ENCODE results near the gene SLC16A13. TPM values are rescaled to one million over a fixed set of nuclear protein-coding genes. Genes with fewer than 3 reads are reported as not detected.

SLC16A13 gene
- total RNA-seq, 1 donor from 2014 or later = 12.4 TPM

- no peaks in the 10 kb centered on the region for H3K27me3 Mint-ChIP-seq
- DNase-seq = no peak
- peaks cover 6% of the 10 kb centered on the region for H3K9me3 Mint-ChIP-seq
- intact Hi-C loops (cut with micrococcal nuclease) = no loop called here
- peaks cover 47% of the 10 kb centered on the region for H3K4me1 Mint-ChIP-seq
- H3K27ac Mint-ChIP-seq = peak overlapping the region; percentile 89
- H3K36me3 Mint-ChIP-seq (ENCODE audit: low read depth) = peaks cover 9% of the 10 kb centered on the region
- H3K4me3 Mint-ChIP-seq = peak overlapping the region; percentile 81
These were observed 6.7 kb upstream of the SLC16A13 start for GRCh38 chr17:7029096-7029495.

GRCh38 chr17:7029659-7030058, 6.2 kb upstream of the SLC16A13 start:
- intact Hi-C loops (cut with micrococcal nuclease) = no loop called here
- Mint-ChIP-seq H3K9me3 (peaks cover 6% of the 10 kb centered on the region), H3K4me1 (peaks cover 46% of the 10 kb centered on the region), H3K27ac (peak overlapping the region; percentile 89), H3K36me3 (ENCODE audit: low read depth) (peaks cover 9% of the 10 kb centered on the region), H3K27me3 (no peaks in the 10 kb centered on the region), H3K4me3 (peak overlapping the region; percentile 81)
- DNase-seq = peak; percentile 83

- peaks cover 57% of the 10 kb centered on the region for H3K4me1 Mint-ChIP-seq
- DNase-seq = peak; percentile 85
These were observed 742 bp upstream of the SLC16A13 start for GRCh38 chr17:7034955-7035590.

GRCh38 chr17:7038025-7038862, 2.4 kb downstream of the SLC16A13 start:
- no peak for DNase-seq
- Mint-ChIP-seq H3K36me3 (ENCODE audit: low read depth) (peaks cover 5% of the 10 kb centered on the region), H3K9me3 (no peaks in the 10 kb centered on the region), H3K4me3 (peak overlapping the region; percentile 49), H3K27me3 (peaks cover 7% of the 10 kb centered on the region), H3K4me1 (peaks cover 37% of the 10 kb centered on the region), H3K27ac (no peak overlapping the region)
- intact Hi-C loops (cut with micrococcal nuclease) = loop anchor here (5.0 kb wide), 1 partner anchor 269 kb away; the partner anchor contains the start of gene EIF5A

More at GRCh38 chr17:7034955-7035590, 742 bp upstream of the SLC16A13 start:
- Mint-ChIP-seq H3K9me3 (no peaks in the 10 kb centered on the region), H3K27ac (peak overlapping the region; percentile 99), H3K4me3 (peak overlapping the region; percentile 98), H3K27me3 (no peaks in the 10 kb centered on the region), H3K36me3 (ENCODE audit: low read depth) (peaks cover 8% of the 10 kb centered on the region)
- intact Hi-C loops (cut with micrococcal nuclease) = loop anchor here (1.0 to 5.0 kb wide), 3 partner anchors 12 to 272 kb away; partner anchors contain the start of genes BCL6B and EIF5A

GRCh38 chr17:7039832-7040231, 4.0 kb downstream of the SLC16A13 start:
- H3K27me3 Mint-ChIP-seq = peaks cover 12% of the 10 kb centered on the region
- intact Hi-C loops (cut with micrococcal nuclease) = loop anchor here (5.0 kb wide), 1 partner anchor 267 kb away; the partner anchor contains the start of gene EIF5A

GRCh38 chr17:7041607-7042500, 6.0 kb downstream of the SLC16A13 start:
- H3K27ac Mint-ChIP-seq = peak overlapping the region; percentile 37
- H3K4me3 Mint-ChIP-seq = peak overlapping the region; percentile 69
- intact Hi-C loops (cut with micrococcal nuclease) = no loop called here
- no peak for DNase-seq
- H3K36me3 Mint-ChIP-seq (ENCODE audit: low read depth) = peaks cover 5% of the 10 kb centered on the region
- peaks cover 15% of the 10 kb centered on the region for H3K27me3 Mint-ChIP-seq
- no peaks in the 10 kb centered on the region for H3K9me3 Mint-ChIP-seq
- H3K4me1 Mint-ChIP-seq = peaks cover 30% of the 10 kb centered on the region

More at GRCh38 chr17:7039832-7040231, 4.0 kb downstream of the SLC16A13 start:
- H3K4me3 Mint-ChIP-seq = no peak overlapping the region
- H3K36me3 Mint-ChIP-seq (ENCODE audit: low read depth) = peaks cover 5% of the 10 kb centered on the region
- H3K9me3 Mint-ChIP-seq = no peaks in the 10 kb centered on the region
- peaks cover 33% of the 10 kb centered on the region for H3K4me1 Mint-ChIP-seq
- DNase-seq = peak; percentile 56
- H3K27ac Mint-ChIP-seq = peak overlapping the region; percentile 65

GRCh38 chr17:7042501-7043181, 6.8 kb downstream of the SLC16A13 start:
- peaks cover 5% of the 10 kb centered on the region for H3K36me3 Mint-ChIP-seq (ENCODE audit: low read depth)
- peak; percentile 77 for DNase-seq
- peaks cover 34% of the 10 kb centered on the region for H3K4me1 Mint-ChIP-seq
- peak overlapping the region; percentile 69 for H3K4me3 Mint-ChIP-seq
- intact Hi-C loops (cut with micrococcal nuclease) = no loop called here
- peaks cover 15% of the 10 kb centered on the region for H3K27me3 Mint-ChIP-seq
- H3K27ac Mint-ChIP-seq = peak overlapping the region; percentile 37
- no peaks in the 10 kb centered on the region for H3K9me3 Mint-ChIP-seq

- intact Hi-C loops (cut with micrococcal nuclease) = no loop called here
- H3K27me3 Mint-ChIP-seq = peaks cover 15% of the 10 kb centered on the region
- peak overlapping the region; percentile 69 for H3K4me3 Mint-ChIP-seq
- H3K36me3 Mint-ChIP-seq (ENCODE audit: low read depth) = peaks cover 5% of the 10 kb centered on the region
- H3K9me3 Mint-ChIP-seq = no peaks in the 10 kb centered on the region
- H3K27ac Mint-ChIP-seq = peak overlapping the region; percentile 15
- no peak for DNase-seq
- peaks cover 34% of the 10 kb centered on the region for H3K4me1 Mint-ChIP-seq
These were observed 7.3 kb downstream of the SLC16A13 start for GRCh38 chr17:7043182-7043496.

- H3K4me3 Mint-ChIP-seq = peak within 1 kb of the TSS; percentile 69
- peak; percentile 71 for DNase-seq
- peaks cover 15% of the 10 kb centered on the region for H3K27me3 Mint-ChIP-seq
- H3K27ac Mint-ChIP-seq = peak within 1 kb of the TSS; percentile 15
- no peaks in the 10 kb centered on the region for H3K9me3 Mint-ChIP-seq
- peaks cover 29% of the 10 kb centered on the region for H3K4me1 Mint-ChIP-seq
- H3K36me3 Mint-ChIP-seq (ENCODE audit: low read depth) = peaks cover 5% of the 10 kb centered on the region
- intact Hi-C loops (cut with micrococcal nuclease) = loop anchor here (2.0 kb wide), 1 partner anchor 393 kb away; no protein-coding TSS in a partner anchor
These were observed 7.8 kb downstream of the SLC16A13 start, which contains the start of gene SLC16A11 for GRCh38 chr17:7043497-7044198. SLC16A11 (minus strand) TSS chr17:7044092; CDS start chr17:7043513, 579 bp downstream.

GRCh38 chr17:7045492-7046126, 9.8 kb downstream of the SLC16A13 start:
- peak overlapping the region; percentile 73 for H3K4me3 Mint-ChIP-seq
- H3K27ac Mint-ChIP-seq = no peak overlapping the region
- no peaks in the 10 kb centered on the region for H3K9me3 Mint-ChIP-seq
- DNase-seq = peak; percentile 87
- H3K4me1 Mint-ChIP-seq = peaks cover 20% of the 10 kb centered on the region
- H3K27me3 Mint-ChIP-seq = peaks cover 15% of the 10 kb centered on the region
- no peaks in the 10 kb centered on the region for H3K36me3 Mint-ChIP-seq (ENCODE audit: low read depth)
- intact Hi-C loops (cut with micrococcal nuclease) = loop anchor here (1.0 to 2.0 kb wide), 3 partner anchors 91 to 391 kb away; no protein-coding TSS in a partner anchor

- intact Hi-C loops (cut with micrococcal nuclease) = loop anchor here (1.0 to 2.0 kb wide), 2 partner anchors 90 to 131 kb away; no protein-coding TSS in a partner anchor
- Mint-ChIP-seq H3K9me3 (no peaks in the 10 kb centered on the region), H3K4me1 (peaks cover 20% of the 10 kb centered on the region), H3K27ac (peak overlapping the region; percentile 60), H3K36me3 (ENCODE audit: low read depth) (no peaks in the 10 kb centered on the region), H3K4me3 (peak overlapping the region; percentile 73), H3K27me3 (peaks cover 15% of the 10 kb centered on the region)
- DNase-seq = peak; percentile 84
These were observed 10.4 kb downstream of the SLC16A13 start for GRCh38 chr17:7046127-7046724.

Data from activated CD4-positive, alpha-beta T cell treated with anti-CD3 and anti-CD28 coated beads, Interleukin-2, amount 10 ng/mL, durations not matched to agents 24 days and 14 days (primary cell).